NCI-H2196 treated with DMSO at 0.1 percent for 48 hours (cell line): Measurements from ENCODE around the gene PRKCH.
A peak's percentile ranks its signal among the peaks of the same experiment; 100 is the strongest.

Experiments used
- DNase-seq: peaks from one replicate; lab custom pipeline; 2025; ENCODE audit not compliant: unreplicated experiment; lab: John Stamatoyannopoulos, UW

The PRKCH gene

GRCh38 chr14:61321385-61322010 lies at the start of gene PRKCH:
PRKCH (plus strand) TSS chr14:61321579; CDS start chr14:61322102, 523 bp downstream.
- peak; percentile 77 for DNase-seq

- no peak for DNase-seq
Measured at GRCh38 chr14:61277232-61277631, 44.1 kb upstream of the PRKCH start.

GRCh38 chr14:61277784-61278183 lies 43.6 kb upstream of the PRKCH start:
- no peak for DNase-seq

DNA sequence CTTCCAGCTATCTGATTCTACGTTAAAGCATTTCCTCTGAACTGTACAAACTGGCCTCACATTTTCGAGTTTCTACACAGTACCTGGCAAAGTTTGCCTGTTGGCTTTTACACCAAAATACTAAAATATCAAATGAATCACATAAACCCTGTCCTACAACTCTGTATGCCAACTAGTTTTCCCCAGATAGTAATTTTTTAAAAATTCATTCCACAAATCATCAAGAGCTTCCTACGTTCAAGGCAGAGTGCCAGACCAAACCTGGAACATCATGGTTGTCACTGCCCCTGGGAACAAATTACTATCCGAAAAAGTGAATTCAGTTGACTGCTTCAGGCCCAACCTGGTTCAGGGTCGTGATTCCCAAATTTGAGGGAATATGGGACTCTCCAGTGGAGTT lies 42.3 kb upstream of the PRKCH start:
- no peak for DNase-seq

GRCh38 chr14:61280092-61280525 lies 41.3 kb upstream of the PRKCH start:
- no peak for DNase-seq

DNA sequence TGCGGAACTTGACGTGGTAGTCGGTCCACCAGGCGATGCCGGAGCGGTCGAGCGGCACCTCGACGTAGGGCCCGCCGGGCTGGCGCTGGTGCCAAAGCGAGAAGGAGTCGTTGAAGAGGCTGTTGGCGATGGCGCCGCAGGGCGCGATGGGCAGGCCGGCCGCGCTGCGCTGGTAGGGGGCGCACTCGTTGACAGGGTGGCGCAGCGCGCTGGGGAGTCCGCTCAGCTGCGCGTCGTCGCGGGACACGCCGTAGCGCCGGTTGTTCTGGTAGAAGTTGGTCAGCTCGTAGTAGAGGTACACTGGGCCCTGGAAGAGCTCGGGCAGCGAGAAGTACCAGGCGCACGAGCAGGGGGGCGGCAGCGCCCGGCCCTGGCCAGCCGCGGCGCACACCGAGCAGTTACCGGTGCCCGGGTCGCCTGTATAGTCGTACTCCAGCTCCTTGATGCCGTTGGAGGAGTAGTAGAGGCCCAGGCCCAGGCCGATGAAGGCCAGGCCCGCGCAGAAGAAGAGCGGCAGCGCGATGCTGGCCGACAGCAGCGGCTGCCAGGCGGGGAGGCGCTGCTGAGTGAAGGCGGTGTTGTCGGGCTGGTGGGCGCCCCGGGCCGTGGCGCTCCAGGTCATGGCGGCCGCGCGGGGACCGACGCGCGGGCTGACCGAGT lies 40.7 kb upstream of the PRKCH start:
- peak; percentile 47 for DNase-seq

- peak; percentile 80 for DNase-seq
Measured at GRCh38 chr14:61281186-61281947, 40.0 kb upstream of the PRKCH start, which contains the start of gene TMEM30B. TMEM30B (minus strand) TSS chr14:61281338; CDS start chr14:61281147, 191 bp downstream.

GRCh38 chr14:61281948-61282275 lies 39.5 kb upstream of the PRKCH start:
- DNase-seq: no peak

DNA sequence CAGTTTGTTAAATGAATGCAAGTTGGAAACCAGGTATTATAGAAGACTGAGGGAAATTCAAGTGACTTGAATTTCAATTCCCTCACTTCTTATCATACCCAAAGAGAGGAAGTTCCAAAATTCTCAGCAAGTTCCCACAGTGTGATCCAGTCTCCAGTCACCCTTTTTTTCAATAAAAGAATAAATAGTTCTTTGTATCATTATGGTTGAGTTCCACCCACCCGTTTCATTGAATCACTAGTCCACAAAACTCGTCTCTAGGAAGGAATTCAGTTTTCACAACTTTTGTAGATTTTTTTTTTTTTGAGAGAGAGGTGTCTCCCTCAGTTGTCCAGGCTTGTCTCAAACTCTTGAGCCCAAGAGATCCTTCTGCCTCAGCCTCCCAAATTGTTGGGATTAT lies 38.6 kb upstream of the PRKCH start:
- no peak for DNase-seq

- DNase-seq: no peak
Measured at GRCh38 chr14:61284001-61284400, 37.4 kb upstream of the PRKCH start.

DNA sequence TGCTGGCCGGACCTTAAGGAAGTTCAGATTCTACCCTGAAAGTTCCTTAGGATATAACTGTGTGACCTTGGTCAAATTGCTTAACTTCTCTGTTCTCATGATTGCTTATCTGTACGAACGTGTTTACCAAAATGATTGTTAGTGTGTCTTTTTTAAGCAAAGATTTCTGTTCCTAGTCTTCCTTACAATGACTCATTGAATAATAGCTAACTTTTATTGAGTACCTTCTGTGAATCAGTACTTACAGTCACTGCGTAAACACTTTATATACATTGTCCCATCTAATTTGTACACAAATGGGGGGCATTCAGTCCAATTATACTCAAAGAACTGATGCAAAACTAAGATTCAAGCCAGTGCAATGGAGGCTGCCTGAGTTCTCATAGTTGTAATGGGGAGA lies 36.0 kb upstream of the PRKCH start:
- no peak for DNase-seq

- DNase-seq: no peak
Measured at GRCh38 chr14:61287196-61287595, 34.2 kb upstream of the PRKCH start.

DNA sequence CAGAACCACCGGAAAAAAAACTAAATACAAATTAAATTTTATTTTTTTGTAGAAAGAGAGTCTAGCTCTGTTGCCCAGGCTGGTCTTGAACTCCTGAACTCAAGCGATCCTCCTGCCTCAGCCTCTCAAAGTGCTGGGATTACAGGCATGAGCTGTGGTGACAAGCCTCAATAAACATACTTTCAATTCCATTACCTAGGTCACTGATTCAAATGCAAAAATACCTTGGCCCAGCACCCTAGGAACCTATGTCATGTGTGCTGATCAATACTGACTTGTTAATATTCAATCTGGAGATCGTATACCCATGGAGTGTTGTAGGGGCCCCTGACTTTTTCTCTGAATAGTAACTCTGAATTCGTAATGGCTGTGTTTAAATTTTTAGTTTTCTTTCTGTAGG lies 33.2 kb upstream of the PRKCH start:
- no peak for DNase-seq

GRCh38 chr14:61288720-61289119 lies 32.7 kb upstream of the PRKCH start:
- no peak for DNase-seq

- DNase-seq: no peak
Measured at GRCh38 chr14:61290701-61291100, 30.7 kb upstream of the PRKCH start.

GRCh38 chr14:61296151-61296550 lies 25.2 kb upstream of the PRKCH start:
- no peak for DNase-seq

GRCh38 chr14:61296719-61297502 lies 24.5 kb upstream of the PRKCH start:
- DNase-seq: peak; percentile 38

GRCh38 chr14:61297581-61297980 lies 23.8 kb upstream of the PRKCH start:
- DNase-seq: no peak

GRCh38 chr14:61298824-61299223 lies 22.6 kb upstream of the PRKCH start:
- no peak for DNase-seq

GRCh38 chr14:61300209-61300608 lies 21.2 kb upstream of the PRKCH start:
- DNase-seq: no peak

- no peak for DNase-seq
Measured at GRCh38 chr14:61300754-61301153, 20.6 kb upstream of the PRKCH start.
